ENCODE data around the gene MARS1. TPM values are rescaled to one million over a fixed set of nuclear protein-coding genes. Genes with fewer than 3 reads are reported as not detected.

MARS1 gene
- total RNA-seq, 2 donors from 2014 or later, result 254 to 263 TPM

- Mint-ChIP-seq H3K4me3 (peak overlapping the region; percentile 83), H3K36me3 (ENCODE audit: low read depth) (no peaks in the 10 kb centered on the region), H3K27ac (peak overlapping the region; percentile 83), H3K9me3 (no peaks in the 10 kb centered on the region), H3K27me3 (ENCODE audit: insufficient read depth) (peaks cover 30% of the 10 kb centered on the region), H3K4me1 (peaks cover 32% of the 10 kb centered on the region)
- TF ChIP-seq CTCF (conservative IDR thresholded peaks at IDR 0.05), result no peak
- Histone ChIP-seq H3K9ac (ENCODE audit: extremely low read depth, low read length, poor library complexity, severe bottlenecking) (no peak overlapping the region), H3K27me3 (ENCODE audit: control insufficient read depth, insufficient read depth, low read length, poor library complexity, severe bottlenecking) (peaks cover 20% of the 10 kb centered on the region), H3K4me1 (ENCODE audit: control insufficient read depth, insufficient read depth, low read length) (no peaks in the 10 kb centered on the region), H3K9me3 (ENCODE audit: control insufficient read depth, low read length) (no peaks in the 10 kb centered on the region), H3K36me3 (ENCODE audit: control insufficient read depth, insufficient read depth, low read length) (no peaks in the 10 kb centered on the region), H3K27ac (ENCODE audit: low read depth, low read length) (no peak overlapping the region), H3K4me3 (ENCODE audit: low read length) (peak overlapping the region; percentile 95)
- 29% methylated on average over 3 of the region's 3 CpGs for WGBS, 2 experiments (ENCODE audit: insufficient coverage in 1 of 2, insufficient read length in 1 of 2)
- DNase-seq, result no peak
These were observed 29.2 kb upstream of the MARS1 start for GRCh38 chr12:57458665-57459054.

GRCh38 chr12:57459055-57459749, 28.7 kb upstream of the MARS1 start:
- H3K9me3 ChIP-seq (ENCODE audit: control insufficient read depth, low read length), result no peaks in the 10 kb centered on the region
- Mint-ChIP-seq H3K27ac (peak overlapping the region; percentile 93), H3K27me3 (ENCODE audit: insufficient read depth) (peaks cover 34% of the 10 kb centered on the region), H3K9me3 (no peaks in the 10 kb centered on the region), H3K4me1 (peaks cover 32% of the 10 kb centered on the region), H3K4me3 (peak overlapping the region; percentile 83), H3K36me3 (ENCODE audit: low read depth) (no peaks in the 10 kb centered on the region)
- H3K4me1 ChIP-seq (ENCODE audit: control insufficient read depth, insufficient read depth, low read length), result no peaks in the 10 kb centered on the region
- no peak overlapping the region for H3K27ac ChIP-seq (ENCODE audit: low read depth, low read length)
- H3K36me3 ChIP-seq (ENCODE audit: control insufficient read depth, insufficient read depth, low read length), result no peaks in the 10 kb centered on the region
- DNase-seq, result peak; percentile 100
- H3K4me3 ChIP-seq (ENCODE audit: low read length), result peak overlapping the region; percentile 95
- no peak overlapping the region for H3K9ac ChIP-seq (ENCODE audit: extremely low read depth, low read length, poor library complexity, severe bottlenecking)
- peak; percentile 89 for TF ChIP-seq CTCF (conservative IDR thresholded peaks at IDR 0.05)
- WGBS, 2 experiments (ENCODE audit: insufficient coverage in 1 of 2, insufficient read length in 1 of 2), result 1% methylated on average over 16 to 24 of the region's 24 CpGs
- peaks cover 20% of the 10 kb centered on the region for H3K27me3 ChIP-seq (ENCODE audit: control insufficient read depth, insufficient read depth, low read length, poor library complexity, severe bottlenecking)

- Mint-ChIP-seq H3K36me3 (ENCODE audit: low read depth) (no peaks in the 10 kb centered on the region), H3K4me1 (peaks cover 29% of the 10 kb centered on the region), H3K27ac (peak within 1 kb of the TSS; percentile 93), H3K27me3 (ENCODE audit: insufficient read depth) (peaks cover 39% of the 10 kb centered on the region), H3K9me3 (no peaks in the 10 kb centered on the region), H3K4me3 (peak within 1 kb of the TSS; percentile 83)
- no peak within 1 kb of the TSS for H3K27ac ChIP-seq (ENCODE audit: low read depth, low read length)
- H3K9ac ChIP-seq (ENCODE audit: extremely low read depth, low read length, poor library complexity, severe bottlenecking), result no peak within 1 kb of the TSS
- H3K4me1 ChIP-seq (ENCODE audit: control insufficient read depth, insufficient read depth, low read length), result no peaks in the 10 kb centered on the region
- H3K4me3 ChIP-seq (ENCODE audit: low read length), result peak within 1 kb of the TSS; percentile 95
- peaks cover 25% of the 10 kb centered on the region for H3K27me3 ChIP-seq (ENCODE audit: control insufficient read depth, insufficient read depth, low read length, poor library complexity, severe bottlenecking)
- H3K36me3 ChIP-seq (ENCODE audit: control insufficient read depth, insufficient read depth, low read length), result no peaks in the 10 kb centered on the region
- H3K9me3 ChIP-seq (ENCODE audit: control insufficient read depth, low read length), result no peaks in the 10 kb centered on the region
- DNase-seq, result peak; percentile 82
- TF ChIP-seq CTCF (conservative IDR thresholded peaks at IDR 0.05), result no peak
- WGBS, 2 experiments (ENCODE audit: insufficient coverage in 1 of 2, insufficient read length in 1 of 2), result 0% methylated on average over 3 to 16 of the region's 36 CpGs
These were observed 28.0 kb upstream of the MARS1 start, which contains the start of gene GLI1 for GRCh38 chr12:57459750-57460467. Gene GLI1 (plus strand): TSS chr12:57459785. CDS start chr12:57463692, 3,907 bp downstream.

All from endodermal cell (in vitro differentiated cells).